NCI-H526 (cell line): ENCODE measurements around the gene ZFYVE27.

Experiments used
- DNase-seq, 2 experiments: peaks; one replicate each; lab custom pipeline; 2025; lab: John Stamatoyannopoulos, UW

Gene ZFYVE27

DNA sequence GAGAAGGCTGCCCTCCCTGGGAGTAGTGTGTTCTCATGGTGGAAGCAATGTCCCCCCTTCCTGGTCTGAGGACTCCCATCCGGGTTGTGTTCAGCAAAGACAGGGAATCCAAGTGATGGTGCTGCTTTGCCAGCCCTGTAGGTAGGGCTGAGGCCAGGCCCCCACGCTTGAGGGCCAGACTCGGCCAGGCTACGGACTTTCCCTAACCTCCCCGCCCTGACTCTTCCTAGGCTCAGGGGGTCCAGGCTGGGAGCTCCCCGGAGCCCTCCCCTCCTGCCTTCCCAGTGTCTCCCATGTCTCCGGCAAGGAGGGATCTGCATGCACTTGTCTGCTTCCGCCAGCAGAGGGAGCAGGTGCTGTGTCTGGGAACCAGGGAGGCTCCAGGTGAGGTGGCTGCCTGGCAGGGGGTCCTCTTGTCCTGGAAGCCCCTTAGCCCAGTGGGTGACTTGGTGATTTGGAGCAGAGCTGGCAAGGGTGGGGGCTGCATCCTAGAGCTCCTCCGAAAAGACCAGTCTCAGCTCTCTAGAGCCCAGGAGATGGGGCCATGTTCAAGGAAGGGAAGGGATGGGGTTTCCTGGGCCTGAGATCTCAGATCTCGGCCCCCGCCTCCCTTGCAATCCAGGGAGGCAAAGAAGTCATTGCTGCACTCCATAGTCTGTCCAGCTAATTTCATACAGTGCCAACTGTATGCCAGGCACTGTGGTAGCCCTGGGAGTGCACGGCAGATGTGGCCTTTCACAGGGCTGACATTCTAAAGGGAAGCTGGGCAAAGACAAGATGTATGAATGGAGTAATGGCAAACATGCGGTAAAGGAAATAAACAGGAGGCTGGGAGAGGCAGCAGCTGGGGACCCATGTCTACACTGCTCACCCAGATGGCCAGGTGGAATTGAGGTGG is 55.1 kb downstream of the ZFYVE27 start:
- peak in 1 of 2 experiments; percentile 57 for DNase-seq

DNA sequence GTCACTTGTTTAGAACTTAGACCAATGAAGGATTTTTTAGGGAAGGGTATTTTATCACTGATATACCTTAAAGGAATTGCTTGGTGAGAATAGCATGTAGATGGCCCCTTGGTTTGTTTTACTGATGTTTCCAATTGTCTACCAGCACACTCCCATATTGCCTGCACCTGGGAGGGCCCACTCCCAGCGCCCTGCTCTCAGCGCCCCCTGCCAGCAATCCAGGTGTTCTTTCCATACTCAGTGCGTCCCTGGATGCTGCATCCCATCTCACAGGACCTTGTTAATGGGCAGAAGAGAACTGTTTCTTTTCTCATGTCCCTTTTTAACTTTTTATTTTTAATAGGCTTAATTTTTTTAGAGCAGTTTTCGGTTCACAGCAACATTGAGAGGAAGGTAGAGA is 59.0 kb downstream of the ZFYVE27 start:
- no peak for DNase-seq

DNA sequence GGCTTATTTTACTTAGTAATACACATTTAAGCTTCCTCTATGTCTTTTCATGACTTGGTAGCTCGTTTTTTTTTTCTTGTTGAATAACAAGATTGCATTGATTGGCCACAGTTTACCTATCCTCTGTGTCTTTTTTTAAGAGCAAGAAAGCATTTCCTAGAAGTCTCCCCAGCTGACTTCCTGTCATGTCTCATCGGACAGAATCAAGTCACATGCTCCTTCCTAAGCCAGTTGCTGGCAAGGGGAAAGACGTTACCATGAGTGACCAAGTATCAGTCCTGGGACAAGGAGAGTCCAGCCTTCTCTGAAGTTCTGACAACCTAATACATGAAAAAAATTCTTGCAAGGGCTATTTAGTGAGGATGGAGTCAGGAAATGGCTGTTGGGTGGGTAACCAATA is 59.7 kb downstream of the ZFYVE27 start:
- DNase-seq, result no peak

DNA sequence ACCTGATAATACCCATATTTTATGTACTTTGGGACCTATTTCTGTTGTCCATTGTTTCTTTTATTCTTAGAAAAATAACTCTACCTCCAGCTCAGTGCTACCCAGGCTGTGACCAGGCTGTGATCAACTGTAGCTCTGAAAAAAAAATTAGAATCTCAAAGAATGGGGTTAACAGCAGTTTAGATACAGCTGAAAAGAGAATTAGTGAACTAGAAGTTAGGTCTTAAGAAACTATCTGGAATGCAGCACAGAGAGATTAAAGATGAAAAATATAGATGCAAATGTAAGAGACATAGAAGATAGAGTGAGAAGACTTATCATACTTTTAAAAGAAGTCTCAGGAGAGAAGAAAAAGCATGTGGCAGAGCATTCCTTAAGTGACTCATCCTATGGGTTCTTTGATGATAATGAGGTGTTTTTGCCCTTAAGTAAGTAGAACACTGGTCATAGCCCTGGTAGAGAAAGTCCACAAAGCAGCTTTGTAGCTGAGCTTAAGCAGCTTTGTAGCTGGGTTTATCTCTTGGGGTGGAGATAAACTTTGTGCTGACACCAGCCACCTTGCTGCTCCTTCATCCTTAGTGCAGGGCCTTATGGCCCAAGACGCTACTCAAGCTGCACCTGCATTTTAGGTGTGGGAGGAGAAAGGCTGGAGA is 62.2 kb downstream of the ZFYVE27 start:
- DNase-seq, result no peak

- DNase-seq, result no peak
Observed at GRCh38 chr10:97800474-97800873, 63.5 kb downstream of the ZFYVE27 start.

- no peak for DNase-seq
Observed at GRCh38 chr10:97801422-97801821, 64.5 kb downstream of the ZFYVE27 start.

- DNase-seq, result no peak
Observed at GRCh38 chr10:97805096-97805884, 68.4 kb downstream of the ZFYVE27 start.

DNA sequence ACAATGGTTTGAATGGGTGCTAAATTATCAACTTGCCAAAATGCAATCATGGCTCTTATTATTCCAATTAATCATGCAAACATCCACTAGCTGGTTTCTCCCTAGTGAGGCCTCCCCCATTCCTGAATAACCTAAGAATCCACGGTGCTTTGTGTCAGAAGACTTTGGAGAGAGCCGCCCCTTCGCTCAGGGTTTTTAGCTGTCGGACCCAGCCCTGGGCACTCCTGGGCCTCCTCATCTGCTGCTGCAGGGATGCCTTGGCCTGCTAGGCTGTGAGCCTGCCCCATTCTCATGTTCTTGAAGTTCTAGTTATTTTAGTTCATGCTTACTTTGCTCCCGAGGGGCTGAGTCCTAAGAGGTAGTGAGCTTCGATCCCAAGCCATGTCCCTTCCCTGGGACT is 69.0 kb downstream of the ZFYVE27 start:
- DNase-seq, result no peak

DNA sequence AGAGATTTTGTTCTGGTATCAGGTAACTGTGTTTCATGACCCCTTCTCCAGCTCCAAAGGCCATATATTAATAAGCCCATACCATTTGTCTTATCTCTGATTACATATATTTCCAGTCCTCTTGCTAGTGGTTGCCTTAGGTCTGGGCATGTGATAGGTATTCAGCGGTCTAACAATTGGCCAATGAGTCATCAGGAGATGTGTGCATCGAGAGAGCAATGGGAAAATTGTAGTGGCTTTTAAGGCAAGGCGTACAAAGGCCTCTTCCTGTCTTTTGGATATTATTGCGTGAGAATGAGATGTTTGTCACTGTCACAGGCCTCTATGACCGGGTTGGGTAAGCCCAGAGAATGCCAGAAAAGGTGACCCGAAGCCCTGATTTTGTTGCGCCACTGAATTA is 73.5 kb downstream of the ZFYVE27 start:
- no peak for DNase-seq
